K562 (cell line): ENCODE measurements around the gene GJB2. TPM values are rescaled to one million over a fixed set of nuclear protein-coding genes. Genes with fewer than 3 reads are reported as not detected.

Experiments used
- ATAC-seq: fragments of 200-7000 bp; cut with Tn5 transposase; 3 replicates; pipeline ENCODE4 v1.9.1; 2020; ENCODE audit warnings: moderate library complexity
- BruUV-seq: library from RNA; stranded (reverse); fragments of 400-500 nt; replicated peaks from 2 replicates; lab custom pipeline; 2021; lab: Mats Ljungman, UMichigan
- CTCF ChIA-PET: fragments of 300-600 bp; formaldehyde crosslinking; extraction: SDS; loops from one replicate; lab custom pipeline; 2021; ENCODE audit warnings: low intra/inter-chr PET ratio; lab: Yijun Ruan, JAX
- POLR2A ChIA-PET: fragments of 300-600, 350-650 bp; sonication (Branson Sonifier 250); formaldehyde crosslinking; extraction: SDS; loops from one replicate; lab custom pipeline; 2021; ENCODE audit warnings: antibody characterized with exemption, inconsistent platforms; lab: Yijun Ruan, JAX
- DNase-seq, 4 experiments: peaks; one replicate each; pipeline versions ENCODE4 v3.0.0 to v3.0.0-alpha.2; 2011 to 2018; ENCODE audit warnings: low spot score in 3 of 4, mixed read lengths in 3 of 4; ENCODE audit errors: extremely low read depth in 1 of 4
- FAIRE-seq: peaks from 2 replicates; lab custom pipeline; 2011; peaks lifted over from hg19 to GRCh38; lab: Jason Lieb, UNC
- H2AFZ ChIP-seq: 2 replicates; pipeline ENCODE4 v1.6.0; 2011; ENCODE audit warnings: low read depth, low read length, control low read depth, inconsistent platforms
- H3K27ac ChIP-seq: fragments of 200-600 bp; 3 replicates; pipeline ENCODE4 v1.8.0; 2011; ENCODE audit warnings: low read depth, mild to moderate bottlenecking, control low read depth, inconsistent platforms, low read length, moderate library complexity, mixed read lengths; ENCODE audit errors: extremely low read depth
- H3K27me3 ChIP-seq, 2 experiments: fragments of 300-600 bp in 1 of 2; 2 replicates in 1 of 2; 3 replicates in 1 of 2; pipeline versions ENCODE4 v1.6.0 to v1.8.0; 2011; ENCODE audit warnings: inconsistent platforms in 2 of 2, low read length in 2 of 2, mild to moderate bottlenecking in 1 of 2, mixed read lengths in 1 of 2, moderate library complexity in 1 of 2; ENCODE audit not compliant: control insufficient read depth in 2 of 2, insufficient read depth in 2 of 2
- H3K36me3 ChIP-seq: fragments of 300-600 bp; 3 replicates; pipeline ENCODE4 v1.8.0; 2011; ENCODE audit warnings: mild to moderate bottlenecking, low read length, inconsistent platforms; ENCODE audit not compliant: control insufficient read depth, insufficient read depth
- H3K4me1 ChIP-seq, 2 experiments: fragments of 200-600 bp in 1 of 2; replicated peaks in 1 of 2; 2 replicates in 1 of 2; 3 replicates in 1 of 2; pipeline versions ENCODE4 v1.5.1 to v1.8.0; 2011; ENCODE audit warnings: inconsistent platforms in 2 of 2, low read length in 2 of 2, mild to moderate bottlenecking in 1 of 2, mixed read lengths in 1 of 2, moderate library complexity in 1 of 2; ENCODE audit not compliant: control insufficient read depth in 2 of 2, insufficient read depth in 2 of 2
- H3K4me2 ChIP-seq: 2 replicates; pipeline ENCODE4 v1.6.1; 2011; ENCODE audit warnings: low read length, control low read depth, inconsistent platforms, mixed read lengths; ENCODE audit not compliant: insufficient read depth
- H3K4me3 ChIP-seq: fragments of 200-600 bp; sonication (generic), shearing (Covaris generic); 2 replicates; pipeline ENCODE4 v1.5.1; 2016; ENCODE audit warnings: control low read depth, inconsistent platforms
- H3K79me2 ChIP-seq: fragments of 200-600 bp; 3 replicates; pipeline ENCODE4 v1.8.0; 2011; ENCODE audit warnings: low read length, inconsistent platforms; ENCODE audit not compliant: control insufficient read depth, insufficient read depth
- H3K9ac ChIP-seq, 2 experiments: 2 replicates each; pipeline versions ENCODE4 v1.6.0 to v1.6.1; 2011; ENCODE audit warnings: low read depth in 2 of 2, low read length in 2 of 2, control low read depth in 1 of 2, inconsistent platforms in 1 of 2, mild to moderate bottlenecking in 1 of 2, mixed read lengths in 1 of 2; ENCODE audit not compliant: insufficient read depth in 1 of 2
- H3K9me1 ChIP-seq: one replicate; pipeline ENCODE4 v1.6.0; 2011; ENCODE audit warnings: inconsistent platforms, mild to moderate bottlenecking, low read length, moderate library complexity; ENCODE audit not compliant: control insufficient read depth, insufficient read depth
- H3K9me3 ChIP-seq: replicated peaks from 2 replicates; pipeline ENCODE4 v1.5.1; 2011; ENCODE audit warnings: low read depth, low read length, inconsistent platforms; ENCODE audit not compliant: control insufficient read depth, insufficient read depth
- H4K20me1 ChIP-seq: replicated peaks from 2 replicates; pipeline ENCODE4 v1.6.1; 2011; ENCODE audit warnings: low read length, inconsistent platforms, mixed read lengths; ENCODE audit not compliant: control insufficient read depth, insufficient read depth
- ADNP ChIP-seq: fragments of 200-800 bp; sonication (Bioruptor generic); IDR thresholded peaks from 2 replicates; pipeline ENCODE4 v1.6.1; 2016; ENCODE audit warnings: missing genetic modification characterization, missing compliant biosample characterization
- BHLHE40 ChIP-seq: IDR thresholded peaks from 2 replicates; pipeline ENCODE4 v1.6.1; 2011; ENCODE audit warnings: low read length, improper control_type of control experiment
- CUX1 ChIP-seq: fragments of 200-800 bp; sonication (Bioruptor generic); IDR thresholded peaks from 2 replicates; pipeline ENCODE4 v1.6.1; 2016; ENCODE audit warnings: missing genetic modification characterization, missing compliant biosample characterization
- DDX20 ChIP-seq: fragments of 450-650 bp; IDR thresholded peaks from 2 replicates; pipeline ENCODE4 v1.6.1; 2016; ENCODE audit warnings: missing genetic modification characterization, low read depth, mild to moderate bottlenecking, missing compliant biosample characterization, moderate library complexity
- E2F3 ChIP-seq: fragments of 250-450 bp; sonication (Bioruptor Pico); IDR thresholded peaks from 2 replicates; pipeline ENCODE4 v1.4.0; 2020; ENCODE audit warnings: mild to moderate bottlenecking
- HMG20A ChIP-seq: fragments of 450-650 bp; formaldehyde crosslinking; conservative IDR thresholded peaks from 2 replicates; pipeline ENCODE4 v1.4.0; 2020; ENCODE audit warnings: mild to moderate bottlenecking, mixed read lengths
- KDM5B ChIP-seq: fragments of 200-600 bp; sonication (generic); IDR thresholded peaks from 2 replicates; pipeline ENCODE4 v1.6.1; 2012; ENCODE audit warnings: low read depth, mild to moderate bottlenecking, moderate library complexity, low read length, control low read depth, inconsistent platforms; ENCODE audit not compliant: insufficient replicate concordance
- RHOXF2B ChIP-seq: fragments of 250-450 bp; sonication (Bioruptor Pico); conservative IDR thresholded peaks from 2 replicates; pipeline ENCODE4 v1.5.1; 2021
- SIN3A ChIP-seq, 2 experiments: fragments of 150-350 bp in 1 of 2; IDR thresholded peaks; 2 replicates each; pipeline ENCODE4 v1.6.1; 2011 to 2016; ENCODE audit warnings: borderline replicate concordance in 2 of 2, low read depth in 2 of 2, low read length in 2 of 2, mild to moderate bottlenecking in 2 of 2, moderate library complexity in 2 of 2; ENCODE audit not compliant: control insufficient read depth in 1 of 2
- WGBS: fragments of 100-300 bp; shearing (Covaris generic); methylation state at CpG from one replicate; pipeline ENCODE4 v1.1.6; 2016; ENCODE audit warnings: low coverage, mixed read lengths; ENCODE audit not compliant: insufficient coverage; ENCODE audit errors: missing lambda C conversion rate; 5-methylcytosine and 5-hydroxymethylcytosine counted together
- in situ Hi-C: fragments of 300-500 bp; cut with MboI; formaldehyde crosslinking; loops from 4 replicates; pipeline ENCODE4 v1.15.0; 2018; ENCODE audit warnings: inconsistent platforms, mixed read lengths
- intact Hi-C: fragments of 100-400 bp; cut with micrococcal nuclease; formaldehyde crosslinking; loops from 2 replicates; pipeline ENCODE4 v1.14.2; 2022
- polyA plus RNA-seq, 8 experiments: library from polyadenylated mRNA; depleted of rRNA in 4 of 8; stranded (reverse) in 5 of 8; unstranded in 3 of 8; fragments of >200 nt; fragmentation: Nextera tagmentation in 2 of 8; fragmentation: Illumina TruSeq in 1 of 8; extraction: Ambion mirVana in 2 of 8; extraction: Trizol in 1 of 8; gene quantifications; 2 replicates each; pipeline versions ENCODE4 v1.2.1 to v1.2.3, GENCODE V29; 2011 to 2014; ENCODE audit warnings: inconsistent platforms in 1 of 8, missing spikeins in 1 of 8
- total RNA-seq, 7 experiments: library from RNA; depleted of rRNA in 6 of 7; stranded (reverse); fragments of >200 nt in 6 of 7; fragmentation: Illumina TruSeq in 2 of 7; extraction: Trizol in 2 of 7; gene quantifications; 2 replicates each; pipeline versions ENCODE4 v1.2.1 to v1.2.3, GENCODE V29; 2011 to 2021; ENCODE audit warnings: low replicate concordance in 1 of 7
- TF ChIP-seq, protein P1 (sequence below), 2 experiments: fragments of 450-650 bp; IDR thresholded peaks; 2 replicates each; pipeline ENCODE4 v1.6.1; 2018; ENCODE audit warnings: mild to moderate bottlenecking in 2 of 2, low read depth in 1 of 2; ENCODE audit not compliant: partially characterized antibody in 2 of 2

Gene GJB2
- total and polyA plus RNA-seq, 9 of the 15 experiments (the other 6 are each of a cell fraction or from before 2014, with no cell fraction given) = not detected

DNA sequence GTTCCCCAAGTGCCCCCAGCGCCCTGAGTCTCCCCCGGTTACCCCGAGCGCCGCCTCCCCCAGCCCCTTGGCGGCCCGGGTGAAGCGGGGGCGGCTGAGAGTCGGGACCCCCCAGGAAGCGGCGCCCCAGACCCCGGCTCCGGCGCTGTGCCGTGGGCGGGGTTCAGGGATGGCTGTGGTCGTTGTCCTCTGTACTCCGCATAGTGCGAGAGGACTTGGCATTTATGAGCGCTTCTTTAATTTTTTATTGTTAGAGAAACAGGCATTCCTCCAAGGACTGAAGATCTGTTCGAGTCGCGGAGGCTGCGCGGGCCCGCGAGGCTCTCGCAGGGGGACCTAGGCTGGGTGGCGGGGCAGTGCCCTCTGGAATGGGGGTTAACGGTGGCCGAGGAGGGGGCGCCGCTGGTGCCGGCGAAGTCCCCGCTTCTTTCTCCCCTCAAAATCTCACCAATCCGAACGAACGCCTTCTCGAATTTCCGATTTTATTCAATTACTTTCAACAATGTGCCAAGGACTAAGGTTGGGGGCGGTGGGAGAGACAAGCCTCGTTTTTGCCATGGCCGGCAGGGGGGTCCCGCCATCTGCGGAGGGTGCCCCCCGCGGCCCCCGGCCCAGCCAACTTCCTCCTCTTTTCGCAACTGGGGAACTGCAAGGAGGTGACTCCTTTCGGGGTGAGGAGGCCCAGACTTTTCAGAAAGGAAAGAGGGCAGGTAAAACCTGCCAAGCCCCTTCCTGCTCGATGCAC is 596 bp upstream of the GJB2 start:
- no peak overlapping the region for H3K4me2 ChIP-seq
- ATAC-seq = no peak
- peaks cover 4 to 15% of the 10 kb centered on the region in 2 experiments; a peak in 4 of 5 replicates for H3K27me3 ChIP-seq
- no peak overlapping the region for H2AFZ ChIP-seq
- in situ Hi-C loops = no loop called here
- ChIA-PET CTCF (no interaction called here), POLR2A (no interaction called here)
- BruUV-seq = no TSS peak
- no peaks in the 10 kb centered on the region for H3K9me3 ChIP-seq
- H4K20me1 ChIP-seq = no peaks in the 10 kb centered on the region
- intact Hi-C loops = no loop called here
- H3K27ac ChIP-seq = no peak overlapping the region
- no peak overlapping the region for H3K4me3 ChIP-seq
- H3K36me3 ChIP-seq = no peaks in the 10 kb centered on the region
- no peak for TF ChIP-seq ADNP
- TF ChIP-seq SIN3A (IDR thresholded peaks at IDR 0.05; ENCODE audit: borderline replicate concordance in 2 of 2, control insufficient read depth in 1 of 2, low read depth in 2 of 2, low read length in 2 of 2) = no peak
- no peak for TF ChIP-seq KDM5B
- no peak for TF ChIP-seq BHLHE40
- TF ChIP-seq RHOXF2B (CRISPR knock-in tag) = no peak
- no peak for TF ChIP-seq CUX1 (CRISPR knock-in tag)
- TF ChIP-seq E2F3 (CRISPR knock-in tag) = no peak
- TF ChIP-seq, protein P1, sequence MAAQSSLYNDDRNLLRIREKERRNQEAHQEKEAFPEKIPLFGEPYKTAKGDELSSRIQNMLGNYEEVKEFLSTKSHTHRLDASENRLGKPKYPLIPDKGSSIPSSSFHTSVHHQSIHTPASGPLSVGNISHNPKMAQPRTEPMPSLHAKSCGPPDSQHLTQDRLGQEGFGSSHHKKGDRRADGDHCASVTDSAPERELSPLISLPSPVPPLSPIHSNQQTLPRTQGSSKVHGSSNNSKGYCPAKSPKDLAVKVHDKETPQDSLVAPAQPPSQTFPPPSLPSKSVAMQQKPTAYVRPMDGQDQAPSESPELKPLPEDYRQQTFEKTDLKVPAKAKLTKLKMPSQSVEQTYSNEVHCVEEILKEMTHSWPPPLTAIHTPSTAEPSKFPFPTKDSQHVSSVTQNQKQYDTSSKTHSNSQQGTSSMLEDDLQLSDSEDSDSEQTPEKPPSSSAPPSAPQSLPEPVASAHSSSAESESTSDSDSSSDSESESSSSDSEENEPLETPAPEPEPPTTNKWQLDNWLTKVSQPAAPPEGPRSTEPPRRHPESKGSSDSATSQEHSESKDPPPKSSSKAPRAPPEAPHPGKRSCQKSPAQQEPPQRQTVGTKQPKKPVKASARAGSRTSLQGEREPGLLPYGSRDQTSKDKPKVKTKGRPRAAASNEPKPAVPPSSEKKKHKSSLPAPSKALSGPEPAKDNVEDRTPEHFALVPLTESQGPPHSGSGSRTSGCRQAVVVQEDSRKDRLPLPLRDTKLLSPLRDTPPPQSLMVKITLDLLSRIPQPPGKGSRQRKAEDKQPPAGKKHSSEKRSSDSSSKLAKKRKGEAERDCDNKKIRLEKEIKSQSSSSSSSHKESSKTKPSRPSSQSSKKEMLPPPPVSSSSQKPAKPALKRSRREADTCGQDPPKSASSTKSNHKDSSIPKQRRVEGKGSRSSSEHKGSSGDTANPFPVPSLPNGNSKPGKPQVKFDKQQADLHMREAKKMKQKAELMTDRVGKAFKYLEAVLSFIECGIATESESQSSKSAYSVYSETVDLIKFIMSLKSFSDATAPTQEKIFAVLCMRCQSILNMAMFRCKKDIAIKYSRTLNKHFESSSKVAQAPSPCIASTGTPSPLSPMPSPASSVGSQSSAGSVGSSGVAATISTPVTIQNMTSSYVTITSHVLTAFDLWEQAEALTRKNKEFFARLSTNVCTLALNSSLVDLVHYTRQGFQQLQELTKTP (IDR thresholded peaks at IDR 0.05; ENCODE audit: low read depth in 1 of 2, partially characterized antibody in 2 of 2) = no peak
- TF ChIP-seq DDX20 (tag) = no peak
- no peak for TF ChIP-seq HMG20A (CRISPR knock-in tag)
- H3K79me2 ChIP-seq = no peaks in the 10 kb centered on the region
- no peak for FAIRE-seq
- WGBS = 12% methylated on average over 19 of the region's 53 CpGs
- DNase-seq = no peak
- no peaks in the 10 kb centered on the region for H3K9me1 ChIP-seq
- no peak overlapping the region for H3K9ac ChIP-seq
- H3K4me1 ChIP-seq = peaks cover 4% of the 10 kb centered on the region in 2 experiments; a peak in 2 of 5 replicates
